Measurements from ENCODE around the gene MTRFR.
"Not testable (repeated sequence)": the region's sequence is repeated elsewhere in the genome, so short reads cannot be mapped to it uniquely, and the experiment has no call there.

MTRFR gene

GRCh38 chr12:123250471-123251383, 17.5 kb downstream of the MTRFR start:
- Histone ChIP-seq H3K9ac (ENCODE audit: low read depth, low read length) (peak overlapping the region; percentile 61; the same call in 1 of the 2 replicates), H3K4me1 (ENCODE audit: insufficient read depth, low read length) (0 out of 2 replicates have a peak, but pooled peaks cover 5% of the 10 kb centered on the region), H3K4me3 (ENCODE audit: low read length) (no peak overlapping the region), H3K36me3 (ENCODE audit: insufficient read depth, low read length) (peaks cover 30% of the 10 kb centered on the region), H3K27ac (ENCODE audit: low read depth, low read length) (peak overlapping the region; percentile 46; the same call in 1 of the 2 replicates), H3K27me3 (ENCODE audit: insufficient read depth, low read length) (no peaks in the 10 kb centered on the region), H3K9me3 (ENCODE audit: insufficient read depth, low read depth, low read length) (peaks cover 6% of the 10 kb centered on the region; the same call in 1 of the 2 replicates)
- 77% methylated on average over 12 of the region's 13 CpGs for WGBS

DNA sequence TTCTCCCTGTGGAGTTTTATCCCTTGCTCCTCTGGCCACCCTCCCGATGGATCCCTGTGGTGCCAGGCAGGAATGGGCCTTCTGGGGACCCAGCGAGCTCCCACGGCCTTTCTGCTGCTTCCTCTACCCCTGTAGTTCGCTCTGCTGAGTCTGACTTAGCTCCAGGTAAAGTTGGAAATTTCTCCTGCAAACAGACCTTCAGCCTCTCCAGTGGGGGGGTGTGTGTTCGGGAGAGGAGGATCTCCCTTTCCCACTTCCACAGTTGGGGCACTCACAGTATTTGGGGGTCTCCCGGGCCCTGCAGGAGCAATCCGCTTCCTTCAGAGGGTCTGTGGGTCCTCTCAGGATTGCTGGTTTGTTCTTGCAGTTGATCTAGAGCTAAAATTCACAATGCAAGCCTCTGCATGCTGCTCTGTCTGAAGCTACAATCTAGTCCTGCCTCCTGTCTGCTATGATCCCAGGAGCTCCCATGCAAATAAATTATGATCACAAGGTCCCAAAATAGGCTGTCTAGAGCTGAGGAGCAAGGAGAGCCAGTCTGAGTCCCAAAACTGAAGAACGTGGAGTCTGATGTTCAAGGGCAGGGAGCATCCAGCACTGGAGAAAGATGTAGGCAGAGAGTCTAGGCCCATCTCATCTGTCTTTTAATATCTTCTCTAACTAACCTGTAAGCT, 18.3 kb downstream of the MTRFR start:
- Histone ChIP-seq H3K9ac (ENCODE audit: low read depth, low read length) (peak overlapping the region; percentile 61; the same call in 1 of the 2 replicates), H3K4me3 (ENCODE audit: low read length) (no peak overlapping the region), H3K4me1 (ENCODE audit: insufficient read depth, low read length) (0 out of 2 replicates have a peak, but pooled peaks cover 5% of the 10 kb centered on the region), H3K27ac (ENCODE audit: low read depth, low read length) (peak overlapping the region; percentile 46; the same call in 1 of the 2 replicates), H3K9me3 (ENCODE audit: insufficient read depth, low read depth, low read length) (peaks cover 6% of the 10 kb centered on the region; the same call in 1 of the 2 replicates), H3K36me3 (ENCODE audit: insufficient read depth, low read length) (peaks cover 37% of the 10 kb centered on the region), H3K27me3 (ENCODE audit: insufficient read depth, low read length) (no peaks in the 10 kb centered on the region)
- 96% methylated on average over 7 of the region's 8 CpGs for WGBS

DNA sequence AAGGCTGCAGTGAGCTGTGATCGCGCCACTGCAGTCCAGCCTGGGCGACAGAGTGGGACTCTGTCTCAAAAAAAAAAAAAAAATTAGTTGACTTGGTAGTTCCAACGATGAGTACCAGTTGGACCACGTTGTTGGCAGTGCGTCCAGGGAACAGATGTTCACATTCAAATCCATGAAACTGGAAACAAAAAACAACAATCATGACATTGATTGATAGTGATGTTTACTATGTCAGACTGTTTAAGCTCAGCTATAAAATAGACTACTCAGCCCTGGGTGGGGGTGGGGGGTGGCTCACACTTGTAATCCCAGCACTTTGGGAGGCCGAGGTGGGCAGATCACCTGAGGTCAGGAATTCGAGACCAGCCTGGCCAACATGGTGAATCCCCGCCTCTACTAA, 19.1 kb downstream of the MTRFR start:
- H3K36me3 ChIP-seq (ENCODE audit: insufficient read depth, low read length) = peaks cover 44% of the 10 kb centered on the region
- H3K27me3 ChIP-seq (ENCODE audit: insufficient read depth, low read length); H3K4me1 ChIP-seq (ENCODE audit: insufficient read depth, low read length); H3K9ac ChIP-seq (ENCODE audit: low read depth, low read length); H3K27ac ChIP-seq (ENCODE audit: low read depth, low read length); H3K9me3 ChIP-seq (ENCODE audit: insufficient read depth, low read depth, low read length); H3K4me3 ChIP-seq (ENCODE audit: low read length): not testable (repeated sequence)
- 97% methylated on average over 9 of the region's 9 CpGs for WGBS

DNA sequence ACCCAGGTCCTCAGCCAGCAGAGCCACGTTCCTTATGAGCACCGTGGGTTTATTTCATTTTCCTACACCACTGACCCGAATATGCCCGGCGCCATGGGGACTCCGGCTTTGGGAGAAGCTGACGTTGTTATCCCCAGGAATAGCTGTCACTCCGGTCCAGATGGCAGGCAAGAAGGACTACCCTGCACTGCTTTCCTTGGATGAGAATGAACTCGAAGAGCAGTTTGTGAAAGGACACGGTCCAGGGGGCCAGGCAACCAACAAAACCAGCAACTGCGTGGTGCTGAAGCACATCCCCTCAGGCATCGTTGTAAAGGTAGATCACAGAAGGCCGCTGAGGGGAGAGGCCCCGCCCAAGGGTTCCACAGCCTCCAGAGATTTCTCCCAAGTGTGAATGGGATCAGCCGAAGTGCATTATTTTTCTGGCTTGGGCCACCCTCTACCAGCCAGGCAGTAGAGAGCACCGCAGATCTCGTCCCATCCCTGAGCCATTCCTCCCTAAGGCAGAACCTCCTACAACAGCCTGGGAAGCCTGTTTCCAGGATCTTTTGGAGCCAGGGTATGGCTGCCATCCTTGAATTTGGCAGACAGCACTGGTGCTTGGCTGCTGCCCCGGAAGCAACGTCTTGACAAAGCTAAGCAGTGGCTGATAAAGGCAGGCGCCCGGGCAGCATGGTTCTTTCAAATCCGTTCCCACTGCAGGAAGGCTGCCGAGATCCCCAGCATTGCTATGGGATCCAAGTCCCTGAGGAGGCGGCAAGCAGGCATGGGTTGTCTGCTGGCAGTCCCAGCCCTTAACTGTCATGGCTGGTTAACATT, 20.6 kb downstream of the MTRFR start:
- Histone ChIP-seq H3K9ac (ENCODE audit: low read depth, low read length) (no peak overlapping the region), H3K27me3 (ENCODE audit: insufficient read depth, low read length) (no peaks in the 10 kb centered on the region), H3K4me3 (ENCODE audit: low read length) (no peak overlapping the region), H3K36me3 (ENCODE audit: insufficient read depth, low read length) (peaks cover 51% of the 10 kb centered on the region), H3K9me3 (ENCODE audit: insufficient read depth, low read depth, low read length) (no peaks in the 10 kb centered on the region), H3K27ac (ENCODE audit: low read depth, low read length) (no peak overlapping the region), H3K4me1 (ENCODE audit: insufficient read depth, low read length) (0 out of 2 replicates have a peak, but pooled peaks cover 5% of the 10 kb centered on the region)
- WGBS = 91% methylated on average over 24 of the region's 24 CpGs

DNA sequence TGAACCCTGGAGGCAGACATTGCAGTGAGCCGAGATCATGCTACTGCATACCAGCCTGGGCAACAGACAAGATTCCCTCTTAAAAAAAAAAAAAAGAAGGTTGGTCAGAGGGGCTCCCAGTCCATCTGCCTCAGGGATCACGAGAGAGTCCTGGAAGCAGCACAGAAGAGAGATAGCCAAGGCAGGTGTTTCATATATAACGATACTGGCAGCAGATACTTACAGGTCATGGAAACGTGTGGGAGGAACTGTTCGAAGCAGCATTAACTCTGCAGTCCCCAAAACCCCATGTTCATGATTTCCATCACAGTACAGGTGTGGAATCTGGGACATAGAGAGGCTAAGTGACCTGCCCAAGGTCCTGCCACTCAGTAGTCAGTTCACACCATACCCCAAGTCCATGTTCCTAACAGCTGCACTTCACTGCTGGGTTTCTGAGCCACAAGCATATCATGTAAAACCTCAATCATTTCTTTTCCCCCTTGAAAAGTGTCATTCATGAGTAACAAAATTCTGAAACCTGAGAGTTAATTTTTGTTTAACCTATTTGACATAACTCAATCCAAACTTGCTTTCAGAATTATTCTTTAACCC, 21.7 kb downstream of the MTRFR start:
- WGBS = 94% methylated on average over 5 of the region's 5 CpGs
- no peak overlapping the region for H3K27ac ChIP-seq (ENCODE audit: low read depth, low read length)
- H3K36me3 ChIP-seq (ENCODE audit: insufficient read depth, low read length) = peaks cover 62% of the 10 kb centered on the region
- H3K4me1 ChIP-seq (ENCODE audit: insufficient read depth, low read length) = 0 out of 2 replicates have a peak, but pooled peaks cover 5% of the 10 kb centered on the region
- H3K4me3 ChIP-seq (ENCODE audit: low read length) = no peak overlapping the region
- H3K9ac ChIP-seq (ENCODE audit: low read depth, low read length) = no peak overlapping the region
- no peaks in the 10 kb centered on the region for H3K9me3 ChIP-seq (ENCODE audit: insufficient read depth, low read depth, low read length)
- no peaks in the 10 kb centered on the region for H3K27me3 ChIP-seq (ENCODE audit: insufficient read depth, low read length)

DNA sequence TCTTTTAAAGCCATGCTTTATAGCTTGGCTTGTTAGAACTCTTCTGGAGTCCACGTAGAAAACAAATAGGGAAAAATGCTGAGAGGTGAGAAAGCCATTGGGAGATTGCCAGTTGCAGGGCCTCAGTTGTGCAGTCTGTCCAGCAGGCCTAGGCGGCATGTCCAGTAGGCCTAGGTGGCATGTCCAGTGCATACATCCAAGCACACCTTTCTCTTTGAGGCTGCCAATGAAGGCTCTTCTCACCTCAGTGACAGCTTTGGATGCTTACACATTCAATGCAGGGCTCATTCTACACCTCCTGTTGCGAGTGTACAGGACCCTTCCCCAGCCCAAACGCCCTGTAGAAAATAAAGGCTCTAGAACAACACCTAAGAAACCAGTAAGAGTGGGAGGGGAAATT, 25.4 kb downstream of the MTRFR start:
- peaks cover 92% of the 10 kb centered on the region for H3K36me3 ChIP-seq (ENCODE audit: insufficient read depth, low read length)
- peaks cover 5% of the 10 kb centered on the region; the same call in 1 of the 2 replicates for H3K9me3 ChIP-seq (ENCODE audit: insufficient read depth, low read depth, low read length)
- no peak overlapping the region for H3K27ac ChIP-seq (ENCODE audit: low read depth, low read length)
- H3K4me1 ChIP-seq (ENCODE audit: insufficient read depth, low read length) = no peaks in the 10 kb centered on the region
- no peak overlapping the region for H3K4me3 ChIP-seq (ENCODE audit: low read length)
- no peaks in the 10 kb centered on the region for H3K27me3 ChIP-seq (ENCODE audit: insufficient read depth, low read length)
- no peak overlapping the region for H3K9ac ChIP-seq (ENCODE audit: low read depth, low read length)
- WGBS = 67% methylated on average over 3 of the region's 4 CpGs

GRCh38 chr12:123260081-123260480, 26.8 kb downstream of the MTRFR start:
- Histone ChIP-seq H3K27ac (ENCODE audit: low read depth, low read length) (no peak overlapping the region), H3K9me3 (ENCODE audit: insufficient read depth, low read depth, low read length) (peaks cover 5% of the 10 kb centered on the region; the same call in 1 of the 2 replicates), H3K36me3 (ENCODE audit: insufficient read depth, low read length) (peaks cover 88% of the 10 kb centered on the region), H3K9ac (ENCODE audit: low read depth, low read length) (no peak overlapping the region), H3K27me3 (ENCODE audit: insufficient read depth, low read length) (no peaks in the 10 kb centered on the region), H3K4me3 (ENCODE audit: low read length) (no peak overlapping the region), H3K4me1 (ENCODE audit: insufficient read depth, low read length) (no peaks in the 10 kb centered on the region)
- 85% methylated on average over 9 of the region's 9 CpGs for WGBS

DNA sequence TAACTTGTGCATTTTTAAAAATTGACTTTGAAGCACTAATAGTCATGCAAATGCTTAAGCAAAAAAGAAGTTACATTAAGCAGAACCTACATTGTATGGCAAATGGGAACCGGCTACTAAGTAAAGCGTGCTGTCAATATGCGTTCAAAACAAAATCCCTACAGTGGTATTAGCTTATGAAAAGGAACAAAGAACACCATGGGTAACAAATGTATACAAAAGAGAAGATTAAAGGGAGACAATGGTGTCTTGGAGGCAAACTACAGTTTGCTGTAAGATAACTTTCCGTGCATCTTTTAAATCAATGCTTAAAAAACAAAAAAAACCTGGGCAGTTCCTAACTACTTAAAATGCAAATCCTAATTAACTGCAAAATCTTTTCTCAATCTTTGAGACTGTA, 28.0 kb downstream of the MTRFR start:
- H3K4me3 ChIP-seq (ENCODE audit: low read length) = no peak overlapping the region
- H3K27ac ChIP-seq (ENCODE audit: low read depth, low read length) = peak overlapping the region; percentile 69; the same call in 1 of the 2 replicates
- no peaks in the 10 kb centered on the region for H3K27me3 ChIP-seq (ENCODE audit: insufficient read depth, low read length)
- peaks cover 5% of the 10 kb centered on the region; the same call in 1 of the 2 replicates for H3K9me3 ChIP-seq (ENCODE audit: insufficient read depth, low read depth, low read length)
- WGBS = 79% methylated on average over 4 of the region's 4 CpGs
- no peaks in the 10 kb centered on the region for H3K4me1 ChIP-seq (ENCODE audit: insufficient read depth, low read length)
- H3K36me3 ChIP-seq (ENCODE audit: insufficient read depth, low read length) = peaks cover 90% of the 10 kb centered on the region
- no peak overlapping the region for H3K9ac ChIP-seq (ENCODE audit: low read depth, low read length)

DNA sequence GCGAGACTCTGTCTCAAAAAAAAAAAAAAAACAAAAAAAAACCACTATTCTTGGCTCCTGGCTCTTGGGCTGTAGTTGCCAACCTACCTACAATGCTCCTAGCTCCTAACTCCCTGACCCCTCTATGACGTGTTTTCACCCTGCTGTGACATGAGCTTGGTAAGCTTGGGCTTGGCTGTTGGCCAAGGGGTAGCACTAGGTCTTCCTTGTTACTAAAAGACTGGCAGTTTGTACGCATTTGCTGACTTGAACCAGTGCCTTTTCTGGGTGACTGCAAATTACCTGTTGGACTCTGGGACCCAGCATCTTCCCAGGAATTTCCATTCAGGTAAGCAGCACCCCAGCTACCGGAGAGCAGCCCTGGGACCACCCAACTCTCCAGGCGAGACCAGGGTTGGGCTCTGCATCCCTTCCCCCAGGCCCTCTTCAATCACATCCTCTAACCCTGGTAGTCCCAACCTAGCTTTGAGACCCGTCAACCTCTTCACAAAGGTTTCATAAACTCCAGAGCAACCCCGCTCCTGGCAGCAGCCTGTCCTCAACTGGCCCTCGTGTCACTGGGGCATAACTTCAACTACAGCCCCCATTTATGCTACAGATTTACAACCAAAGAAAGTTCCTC, 30.1 kb downstream of the MTRFR start:
- 95% methylated on average over 8 of the region's 8 CpGs for WGBS
- Histone ChIP-seq H3K9me3 (ENCODE audit: insufficient read depth, low read depth, low read length) (peaks cover 5% of the 10 kb centered on the region; the same call in 1 of the 2 replicates), H3K36me3 (ENCODE audit: insufficient read depth, low read length) (peaks cover 87% of the 10 kb centered on the region), H3K4me1 (ENCODE audit: insufficient read depth, low read length) (peaks cover 2% of the 10 kb centered on the region; the same call in 1 of the 2 replicates), H3K9ac (ENCODE audit: low read depth, low read length) (no peak overlapping the region), H3K27ac (ENCODE audit: low read depth, low read length) (no peak overlapping the region), H3K4me3 (ENCODE audit: low read length) (no peak overlapping the region), H3K27me3 (ENCODE audit: insufficient read depth, low read length) (no peaks in the 10 kb centered on the region)

DNA sequence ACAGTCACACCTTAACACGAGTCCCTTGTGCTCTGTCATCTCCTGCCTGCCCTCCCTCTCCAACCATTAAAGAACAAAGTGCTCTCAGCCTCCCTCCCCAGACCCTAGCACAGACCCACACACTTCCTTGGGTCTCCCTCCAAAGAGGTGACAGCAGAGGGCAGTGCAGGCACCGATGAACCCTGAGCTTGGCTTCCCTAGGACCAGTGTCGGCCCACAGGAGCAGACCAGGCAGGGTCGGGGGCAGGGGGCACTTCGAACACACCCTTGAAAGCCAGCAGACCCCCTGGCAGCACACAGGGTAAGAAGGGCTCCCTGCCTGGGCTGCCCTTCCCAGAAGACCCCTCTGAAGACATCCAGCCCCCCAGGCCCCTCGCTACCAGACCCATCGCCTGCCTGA, 31.4 kb downstream of the MTRFR start:
- H3K36me3 ChIP-seq (ENCODE audit: insufficient read depth, low read length) = peaks cover 80% of the 10 kb centered on the region
- peaks cover 5% of the 10 kb centered on the region; the same call in 1 of the 2 replicates for H3K9me3 ChIP-seq (ENCODE audit: insufficient read depth, low read depth, low read length)
- H3K4me3 ChIP-seq (ENCODE audit: low read length) = no peak overlapping the region
- WGBS = 79% methylated on average over 7 of the region's 7 CpGs
- no peaks in the 10 kb centered on the region for H3K27me3 ChIP-seq (ENCODE audit: insufficient read depth, low read length)
- peaks cover 13% of the 10 kb centered on the region; the same call in 1 of the 2 replicates for H3K4me1 ChIP-seq (ENCODE audit: insufficient read depth, low read length)
- no peak overlapping the region for H3K9ac ChIP-seq (ENCODE audit: low read depth, low read length)
- H3K27ac ChIP-seq (ENCODE audit: low read depth, low read length) = 0 out of 2 replicates have a peak overlapping the region, but pooled peaks have one; percentile 6
